Suprapubic skin (tissue), 3 donors: ENCODE results near the gene TMCC1.

Experiments
- CTCF ChIP-seq, 2 donors: fragments of 200-600 bp in 1 of 2; fragments of 450-650 bp in 1 of 2; sonication (generic) in 1 of 2; IDR thresholded peaks; one replicate each; pipeline ENCODE4 v1.5.1; 2016 to 2019; ENCODE audit warnings: antibody characterized with exemption in 2 of 2, mild to moderate bottlenecking in 1 of 2, moderate library complexity in 1 of 2
- EP300 ChIP-seq: sonication (generic); formaldehyde crosslinking; IDR thresholded peaks from one replicate; pipeline ENCODE4 v1.6.1; 2017; ENCODE audit warnings: antibody characterized with exemption

- TF ChIP-seq CTCF (IDR thresholded peaks at IDR 0.05) (no peak), EP300 (no peak)
These were observed 153.4 kb downstream of the TMCC1 start for GRCh38 chr3:129740090-129740489.
